Stimulated activated CD8-positive, alpha-beta memory T cell treated with anti-CD3 and anti-CD28 coated beads, Interleukin-15, amount 100 ng/mL, for 4 hours (primary cell): Measurements from ENCODE around the gene PCP2.
A peak's percentile ranks its signal among the peaks of the same experiment; 100 is the strongest.

ENCODE experiments used
- DNase-seq, 2 donors: peaks; one replicate each; pipeline ENCODE4 v3.0.0-alpha.2; 2020; ENCODE audit warnings: low read depth in 2 of 2

PCP2 gene

DNA sequence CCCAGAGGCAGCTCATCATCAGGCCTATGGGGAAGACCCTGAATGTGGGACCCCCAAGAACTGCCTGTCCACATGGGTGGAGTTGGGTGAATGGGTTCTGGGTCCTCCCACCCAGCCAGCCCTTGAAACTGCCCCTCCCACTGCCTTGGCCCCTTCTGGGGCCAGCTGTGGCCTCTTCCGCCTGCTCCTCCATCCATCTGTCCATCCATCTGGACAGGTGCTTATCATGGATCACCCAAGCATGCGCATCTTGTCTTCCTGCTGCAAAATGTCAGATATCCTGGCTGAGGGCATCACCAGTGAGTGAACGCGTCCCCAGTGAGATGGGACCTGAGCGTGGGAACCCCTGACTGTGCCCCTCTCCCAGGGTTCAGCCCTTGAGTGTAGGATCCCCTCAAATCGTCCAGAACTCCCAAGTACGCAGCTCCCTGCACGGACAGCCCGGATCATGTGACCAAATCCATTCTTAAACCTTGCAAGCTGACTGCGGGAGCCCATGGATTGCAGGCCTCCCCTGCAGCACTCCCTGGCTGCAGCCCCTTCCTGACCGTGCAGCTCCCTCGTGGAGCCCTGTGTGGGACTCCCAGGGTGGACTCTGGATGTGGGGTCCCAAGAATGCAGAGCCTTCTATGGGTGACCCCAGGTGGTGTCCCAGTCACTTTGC is 5.4 kb upstream of the PCP2 start:
- DNase-seq: no peak

DNA sequence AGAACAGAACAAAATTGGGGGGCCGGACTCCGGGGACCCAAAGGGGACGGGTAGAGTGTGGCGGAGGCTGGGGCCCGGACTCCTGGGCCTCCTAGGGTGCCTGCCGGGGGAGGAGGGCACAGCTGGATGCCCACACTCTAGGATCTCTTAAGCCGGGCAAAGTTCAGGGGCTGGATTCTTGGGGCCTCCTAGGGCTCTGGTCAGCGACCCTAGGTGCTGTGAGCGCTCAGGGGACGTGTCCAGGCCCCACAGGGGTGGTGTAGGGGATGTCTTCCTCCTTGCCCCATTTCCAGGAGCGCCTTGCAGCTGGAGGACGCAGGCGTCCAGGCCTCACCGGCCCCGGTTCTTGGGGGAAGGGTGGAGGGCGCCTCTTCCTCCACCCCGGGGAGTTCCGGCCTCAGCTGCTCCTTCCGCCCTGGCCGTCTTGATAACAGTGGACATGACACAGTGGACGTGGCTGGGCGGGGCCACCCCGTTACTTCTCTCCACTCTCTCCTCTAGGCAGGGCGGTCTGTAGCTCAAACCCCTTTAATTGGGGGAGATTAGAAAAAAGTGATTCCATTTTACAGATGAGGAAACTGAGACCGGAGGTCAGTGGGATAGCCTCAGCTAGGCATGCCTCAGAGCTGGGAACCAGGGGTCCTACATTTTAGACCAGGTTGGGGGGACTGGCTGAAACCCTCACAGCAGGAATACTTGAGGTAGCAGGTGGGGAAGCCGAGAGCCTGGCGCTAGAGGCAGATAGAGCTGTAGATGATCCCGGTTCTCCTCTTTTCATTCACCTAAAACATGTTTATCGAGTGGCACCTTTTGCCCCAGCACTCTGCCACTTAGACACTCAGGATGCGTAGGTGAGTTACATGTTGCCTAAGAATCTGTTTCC is 4.1 kb upstream of the PCP2 start:
- peak in 1 of 2 donors; percentile 13 for DNase-seq

- peak; percentile 80 to 85 for DNase-seq
Observed at GRCh38 chr19:7636691-7637373, 3.3 kb upstream of the PCP2 start, which contains the start of gene STXBP2. TSS of gene STXBP2 (plus strand) at chr19:7637110. CDS start at chr19:7637150, 40 bp downstream.

- no peak for DNase-seq
Observed at GRCh38 chr19:7636317-7636690, 2.8 kb upstream of the PCP2 start.

- DNase-seq: no peak
Observed at GRCh38 chr19:7635670-7636069, 2.2 kb upstream of the PCP2 start.

GRCh38 chr19:7632340-7633203 is 947 bp downstream of the PCP2 start:
- no peak for DNase-seq

- no peak for DNase-seq
Observed at GRCh38 chr19:7631577-7631976, 1.9 kb downstream of the PCP2 start.

GRCh38 chr19:7629347-7630054 is 4.0 kb downstream of the PCP2 start, which contains the start of the genes PET100 and XAB2:
TSS of gene PET100 (plus strand) at chr19:7629793. CDS start at chr19:7629834, 41 bp downstream.
TSS of gene XAB2 (minus strand) at chr19:7629545. CDS start at chr19:7629527, 18 bp downstream.
- peak; percentile 84 to 91 for DNase-seq

GRCh38 chr19:7628589-7629311 is 4.8 kb downstream of the PCP2 start:
- no peak for DNase-seq

GRCh38 chr19:7627166-7627565 is 6.4 kb downstream of the PCP2 start:
- DNase-seq: no peak

DNA sequence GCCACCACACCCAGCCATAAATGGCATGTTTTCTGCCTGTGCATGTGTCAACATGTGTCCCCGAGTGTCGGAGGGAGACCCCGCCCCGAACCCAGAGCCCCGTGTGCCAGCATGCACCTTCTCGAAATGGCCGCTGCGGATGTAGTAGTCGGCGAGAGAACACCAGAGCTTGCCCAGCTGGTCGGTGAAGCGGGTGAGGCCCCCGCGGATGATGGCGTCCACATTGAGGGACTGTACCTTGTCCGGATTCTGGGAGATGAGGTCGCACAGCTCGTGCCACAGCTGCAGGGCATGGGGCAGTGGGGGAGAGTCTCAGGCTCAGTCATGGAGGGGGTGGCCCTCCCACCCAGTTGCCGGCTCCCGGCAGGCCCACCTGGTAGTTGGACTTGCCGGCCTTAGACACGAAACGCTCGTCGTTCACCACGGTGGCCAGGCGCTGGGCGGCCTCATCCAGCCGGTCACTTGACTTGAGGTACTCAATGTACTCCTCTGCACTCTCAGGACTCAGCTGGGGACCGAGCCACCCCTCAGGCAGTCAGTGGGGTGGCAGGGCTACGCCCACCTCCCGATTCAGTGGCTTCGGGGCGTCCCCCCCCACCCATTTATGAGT is 7.7 kb downstream of the PCP2 start:
- DNase-seq: no peak

DNA sequence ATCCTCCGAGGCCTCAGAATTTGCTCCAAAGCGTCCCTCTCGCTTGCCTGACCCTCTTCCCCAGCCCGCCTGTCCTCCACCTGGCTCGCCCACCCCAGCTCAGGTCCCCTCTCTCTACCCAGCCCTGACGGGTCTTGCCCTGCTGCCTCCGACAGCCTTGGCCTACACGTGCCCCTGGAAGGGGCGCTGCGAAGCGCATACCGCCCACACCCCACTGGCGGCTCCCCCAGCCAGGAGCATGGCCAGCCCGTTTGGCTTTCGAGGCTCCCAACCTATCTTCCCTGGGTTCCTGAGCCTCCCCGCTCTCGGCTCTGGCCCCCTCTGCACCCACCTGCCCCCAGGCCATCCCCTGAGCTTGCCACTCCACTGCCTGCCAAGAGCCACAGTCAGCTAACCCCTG is 8.7 kb downstream of the PCP2 start:
- no peak for DNase-seq

- no peak for DNase-seq
Observed at GRCh38 chr19:7623725-7624603, 9.6 kb downstream of the PCP2 start.

DNA sequence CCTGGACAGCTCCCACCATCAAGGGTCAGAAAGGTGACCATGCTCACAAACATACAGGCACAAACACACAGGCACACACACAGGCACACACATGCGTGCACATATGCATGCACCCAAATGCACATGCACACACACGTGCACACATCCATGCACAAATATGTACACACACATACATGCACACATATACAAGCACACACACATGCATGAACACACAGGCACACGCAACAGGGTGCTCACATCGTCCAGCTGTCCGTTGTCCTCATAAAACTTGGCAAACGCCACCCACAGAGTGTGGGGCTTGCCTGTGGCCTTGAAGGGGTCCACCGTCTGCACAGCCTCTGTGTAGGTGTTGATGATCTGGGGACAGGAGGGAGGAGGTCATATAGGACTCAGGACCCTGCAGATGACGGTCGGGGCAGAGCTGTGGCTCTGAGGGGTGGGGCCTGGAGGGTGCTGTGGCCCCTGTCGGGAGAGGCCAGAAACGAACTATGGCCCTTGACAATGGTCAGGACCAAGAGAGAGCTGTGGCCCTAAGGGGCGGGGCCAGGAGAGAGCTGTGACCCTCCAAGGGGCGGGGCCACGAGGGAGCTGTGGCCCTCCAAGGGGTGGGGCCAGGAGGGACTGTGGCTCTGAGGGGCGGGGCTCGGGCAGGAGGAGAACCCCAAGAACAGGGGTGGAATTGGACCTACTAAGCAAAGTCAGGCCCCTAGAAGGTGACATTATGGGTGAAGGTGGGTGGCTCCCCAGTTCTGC is 10.4 kb downstream of the PCP2 start:
- DNase-seq: no peak

- DNase-seq: no peak
Observed at GRCh38 chr19:7620442-7621412, 12.8 kb downstream of the PCP2 start.

- no peak for DNase-seq
Observed at GRCh38 chr19:7619671-7620441, 13.7 kb downstream of the PCP2 start.
